Suprapubic skin (tissue), 3 donors: ENCODE results near the gene KIDINS220.

Experiments used
- CTCF ChIP-seq, 2 donors: fragments of 200-600 bp in 1 of 2; fragments of 450-650 bp in 1 of 2; sonication (generic) in 1 of 2; IDR thresholded peaks; one replicate each; pipeline ENCODE4 v1.5.1; 2016 to 2019; ENCODE audit warnings: antibody characterized with exemption in 2 of 2, mild to moderate bottlenecking in 1 of 2, moderate library complexity in 1 of 2
- EP300 ChIP-seq: sonication (generic); formaldehyde crosslinking; IDR thresholded peaks from one replicate; pipeline ENCODE4 v1.6.1; 2017; ENCODE audit warnings: antibody characterized with exemption

GRCh38 chr2:8861797-8862196, 24.4 kb upstream of the KIDINS220 start:
- no peak for TF ChIP-seq EP300
- TF ChIP-seq CTCF (IDR thresholded peaks at IDR 0.05), result no peak
